Adrenal gland (tissue), 12 donors: ENCODE measurements around the gene NUP58. TPM values are rescaled to one million over a fixed set of nuclear protein-coding genes. Genes with fewer than 3 reads are reported as not detected.
"Not testable (repeated sequence)": the region's sequence is repeated elsewhere in the genome, so short reads cannot be mapped to it uniquely, and the experiment has no call there.

Experiments used
- DNase-seq, 7 donors: peaks; one replicate each; pipeline ENCODE4 v3.0.0-alpha.2; 2019 to 2020
- H3K27ac ChIP-seq, 5 donors: fragments of 200-600 bp; sonication (generic) in 4 of 5; 1 replicate in 3 of 5; 2 replicates in 2 of 5; pipeline versions ENCODE4 v1.5.1 to v1.8.0; 2016 to 2020; ENCODE audit warnings: mild to moderate bottlenecking in 1 of 5
- H3K27me3 ChIP-seq: fragments of 200-600 bp; 2 replicates; pipeline ENCODE4 v1.8.0; 2021
- H3K36me3 ChIP-seq, 2 donors: fragments of 200-600 bp; replicated peaks in 1 of 2; 1 replicate in 1 of 2; 2 replicates in 1 of 2; pipeline versions ENCODE4 v1.5.1 to v1.8.0; 2018 to 2022
- H3K4me1 ChIP-seq, 2 donors: fragments of 200-600 bp; replicated peaks in 1 of 2; 1 replicate in 1 of 2; 2 replicates in 1 of 2; pipeline versions ENCODE4 v1.5.1 to v1.8.0; 2018 to 2021
- H3K4me3 ChIP-seq, 4 donors: fragments of 200-600 bp; sonication (generic) in 3 of 4; one replicate each; pipeline ENCODE4 v1.5.1; 2016 to 2018
- H3K9me3 ChIP-seq, 3 donors: fragments of 200-600 bp; sonication (generic) in 1 of 3; replicated peaks in 1 of 3; 1 replicate in 2 of 3; 2 replicates in 1 of 3; pipeline versions ENCODE4 v1.5.1 to v1.8.0; 2016 to 2021
- CTCF ChIP-seq, 6 experiments: fragments of 450-650 bp in 4 of 6; fragments of 200-600 bp in 2 of 6; sonication (generic) in 1 of 6; IDR thresholded peaks; 1 replicate in 5 of 6; 2 replicates in 1 of 6; pipeline versions ENCODE4 v1.5.1 to v1.8.0; 2016 to 2021; ENCODE audit warnings: antibody characterized with exemption in 6 of 6, mild to moderate bottlenecking in 2 of 6, moderate library complexity in 1 of 6
- POLR2A ChIP-seq, 2 donors: fragments of 450-650 bp; IDR thresholded peaks; one replicate each; pipeline ENCODE4 v1.6.1; 2017; ENCODE audit warnings: antibody characterized with exemption in 2 of 2, mild to moderate bottlenecking in 2 of 2, moderate library complexity in 1 of 2
- WGBS, 4 donors: extraction: QIAGEN DNeasy Blood & Tissue Kit in 2 of 4; methylation state at CpG; one replicate each; pipeline versions ENCODE4 v1.1.5 to v1.1.7; 2013 to 2017; 5-methylcytosine and 5-hydroxymethylcytosine counted together
- intact Hi-C, 2 donors: fragments of 100-400 bp; cut with DNase I; formaldehyde crosslinking; loops; one replicate each; pipeline versions ENCODE4 v1.14.1 to v1.15.0; 2022 to 2023
- polyA plus RNA-seq, 3 donors: library from polyadenylated mRNA; stranded (reverse); fragments of 200-250 nt in 2 of 3; fragments of 350-450 nt in 1 of 3; fragmentation: Illumina TruSeq in 1 of 3; extraction: RNeasy Lipid Tissue Mini Kit (QIAGEN cat#74804) in 1 of 3; gene quantifications; one replicate each; pipeline ENCODE4 v1.2.3, GENCODE V29; 2013 to 2014
- total RNA-seq, 9 donors: library from RNA; depleted of rRNA in 4 of 9; stranded (reverse); fragments of >200 nt in 4 of 9; fragments of 120-200 nt in 1 of 9; fragmentation: NEBNext Ultra II Directional in 1 of 9; extraction: Animal tissue kit (Norgen Biotek cat#: 25700) in 1 of 9; gene quantifications; one replicate each; pipeline versions ENCODE4 v1.1.0 to v1.2.4, GENCODE V29; 2013 to 2023
- donor health status: healthy with polysubstance abuse.
- donor health status: Bipolar disorder and iron deficiency.
- donor health status: DM: yes; HTN: yes; CAD: no.
- donor health status: DM: no; HTN: no; CAD: no.
- donor health status: DM: no; HTN: no; CAD: no.
- donor health status: DM: yes; HTN: yes; CAD: no.

Gene NUP58
- total and polyA plus RNA-seq, 12 donors, result 11.2 to 59.7 (median 36.3) TPM

GRCh38 chr13:25354377-25354776, 53.0 kb downstream of the NUP58 start:
- WGBS, 4 donors, result 78 to 90% (median 82%) methylated on average over 6 of the region's 6 CpGs
- Histone ChIP-seq H3K27me3 (peaks cover 6% of the 10 kb centered on the region), H3K36me3 (no peaks in the 10 kb centered on the region), H3K4me3 (no peak overlapping the region), H3K9me3 (no peaks in the 10 kb centered on the region), H3K27ac (no peak overlapping the region), H3K4me1 (no peaks in the 10 kb centered on the region)
- intact Hi-C loops, result no loop called here
- DNase-seq, result no peak
- TF ChIP-seq POLR2A (IDR thresholded peaks at IDR 0.05) (no peak), CTCF (IDR thresholded peaks at IDR 0.05) (no peak)

- H3K36me3 ChIP-seq, H3K4me3 ChIP-seq, H3K9me3 ChIP-seq, H3K4me1 ChIP-seq, intact Hi-C loops, DNase-seq, H3K27ac ChIP-seq, H3K27me3 ChIP-seq: not testable (repeated sequence)
- 94 to 97% (median 95%) methylated on average over 6 of the region's 6 CpGs for WGBS, 4 donors
Observed at GRCh38 chr13:25360443-25360842, 59.0 kb downstream of the NUP58 start.

- no peaks in the 10 kb centered on the region for H3K36me3 ChIP-seq
- no peak overlapping the region for H3K4me3 ChIP-seq
- no peak for DNase-seq
- H3K27ac ChIP-seq, result no peak overlapping the region
- no peaks in the 10 kb centered on the region for H3K27me3 ChIP-seq
- WGBS, 4 donors, result 92 to 93% (median 92%) methylated on average over 31 to 32 of the region's 32 CpGs
- no peaks in the 10 kb centered on the region for H3K4me1 ChIP-seq
- intact Hi-C loops, result no loop called here
- no peak for TF ChIP-seq CTCF (IDR thresholded peaks at IDR 0.05)
- TF ChIP-seq POLR2A (IDR thresholded peaks at IDR 0.05), result no peak
- H3K9me3 ChIP-seq, result no peaks in the 10 kb centered on the region
Observed at GRCh38 chr13:25365720-25366235, 64.4 kb downstream of the NUP58 start.

GRCh38 chr13:25371158-25371874, 69.9 kb downstream of the NUP58 start:
- no peak for TF ChIP-seq CTCF (IDR thresholded peaks at IDR 0.05)
- TF ChIP-seq POLR2A (IDR thresholded peaks at IDR 0.05), result no peak
- intact Hi-C loops, result no loop called here
- H3K36me3 ChIP-seq, result no peaks in the 10 kb centered on the region
- peak overlapping the region in 1 of 5 donors; percentile 65 for H3K27ac ChIP-seq
- peak overlapping the region in 2 of 4 donors; percentile 16 to 68 for H3K4me3 ChIP-seq
- no peaks in the 10 kb centered on the region for H3K9me3 ChIP-seq
- 21 to 38% (median 29%) methylated on average over 18 to 20 of the region's 20 CpGs for WGBS, 4 donors
- H3K27me3 ChIP-seq, result peaks cover 7% of the 10 kb centered on the region
- H3K4me1 ChIP-seq, result peaks cover 0 to 7% of the 10 kb centered on the region in 2 donors
- peak in 3 of 7 donors; percentile 3 to 26 (median 22) for DNase-seq
